ENCODE data around the gene ITGA8.
"Not testable (repeated sequence)": the region's sequence is repeated elsewhere in the genome, so short reads cannot be mapped to it uniquely, and the experiment has no call there.

Gene ITGA8

GRCh38 chr10:15681076-15681475 lies 38.6 kb downstream of the ITGA8 start:
- DNase-seq (ENCODE audit: low read depth in 2 of 2), result no peak

DNA sequence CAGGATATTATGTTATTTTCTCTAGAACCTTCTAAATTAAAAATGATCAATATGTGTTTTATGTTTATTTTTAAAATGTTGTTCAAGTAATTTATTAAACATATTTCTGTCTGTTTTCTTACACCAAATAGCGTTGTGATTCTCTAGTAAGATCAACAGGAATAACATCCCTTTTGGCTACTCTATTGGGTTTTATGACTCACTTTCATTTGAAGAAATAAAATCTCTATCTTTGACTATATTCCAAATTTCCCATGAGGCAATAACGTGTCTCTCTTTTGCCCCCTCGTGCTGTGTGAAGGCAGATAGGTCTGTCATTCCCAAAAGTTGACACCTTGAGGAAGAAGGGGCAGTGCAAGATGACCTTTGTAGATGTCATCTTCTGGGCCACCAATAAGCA lies 40.9 kb downstream of the ITGA8 start:
- DNase-seq (ENCODE audit: low read depth in 2 of 2), result no peak

DNA sequence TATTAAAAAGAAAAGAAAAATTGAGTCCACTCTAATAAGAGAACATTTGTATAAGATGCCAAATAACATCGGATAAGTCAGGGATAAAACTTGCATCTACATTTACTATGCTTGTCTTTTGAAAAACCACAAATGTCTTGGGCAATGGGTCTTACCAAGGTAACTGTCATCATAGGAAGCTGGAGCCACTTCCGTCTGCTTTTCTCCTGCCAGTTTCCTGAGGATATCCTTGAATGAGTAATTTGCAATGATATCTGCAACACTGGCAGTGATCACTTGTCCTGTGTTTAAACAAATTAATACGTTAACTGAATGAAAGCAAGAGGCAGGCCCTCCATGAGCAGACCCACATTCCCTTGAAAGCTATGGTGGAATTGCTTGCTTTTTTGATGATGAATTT lies 47.3 kb downstream of the ITGA8 start:
- DNase-seq (ENCODE audit: low read depth in 2 of 2), result no peak

- no peak for DNase-seq (ENCODE audit: low read depth in 2 of 2)
These were observed 48.8 kb downstream of the ITGA8 start for GRCh38 chr10:15670880-15671279.

DNA sequence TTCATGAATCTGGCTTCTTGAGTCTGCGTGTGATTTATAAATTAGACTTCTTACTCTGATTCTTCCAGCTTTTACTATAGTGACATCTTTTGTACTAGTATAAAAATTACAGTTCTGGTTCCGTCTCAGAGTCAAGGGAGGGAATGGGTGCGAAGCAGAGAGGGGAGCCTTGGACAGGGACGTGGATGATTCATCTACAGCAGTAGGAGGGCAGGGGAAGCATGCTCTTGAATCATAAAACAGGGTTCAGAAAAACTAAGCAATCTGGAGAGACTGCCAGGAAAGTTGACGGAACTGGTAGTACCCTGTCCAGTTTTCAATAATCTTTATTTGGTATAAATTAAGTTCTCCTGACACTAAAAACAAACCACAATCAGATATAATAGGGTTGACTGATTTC lies 58.1 kb downstream of the ITGA8 start:
- no peak for DNase-seq (ENCODE audit: low read depth in 2 of 2)

DNA sequence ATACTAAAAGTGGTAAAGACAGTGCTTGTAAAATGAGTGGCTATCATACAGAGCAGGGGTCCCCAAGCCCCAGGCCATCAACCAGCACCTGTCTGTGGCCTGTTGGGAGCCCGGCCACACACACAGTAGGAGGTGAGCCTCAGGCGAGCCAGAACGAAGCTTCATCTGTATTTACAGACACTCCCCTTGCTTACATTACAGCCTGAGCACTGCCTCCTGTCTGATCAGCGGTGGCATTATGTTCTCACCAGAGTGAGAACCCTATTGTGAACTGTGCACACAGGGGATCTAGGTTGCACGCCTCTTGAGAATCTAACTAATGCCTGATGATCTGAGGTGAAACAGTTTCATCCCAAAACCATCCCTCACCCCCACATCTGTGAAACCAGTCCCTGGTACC lies 58.7 kb downstream of the ITGA8 start:
- no peak for DNase-seq (ENCODE audit: low read depth in 2 of 2)

- no peak for DNase-seq (ENCODE audit: low read depth in 2 of 2)
These were observed 61.5 kb downstream of the ITGA8 start for GRCh38 chr10:15658069-15658702.

GRCh38 chr10:15652757-15653156 lies 67.0 kb downstream of the ITGA8 start:
- DNase-seq (ENCODE audit: low read depth in 2 of 2), result no peak

DNA sequence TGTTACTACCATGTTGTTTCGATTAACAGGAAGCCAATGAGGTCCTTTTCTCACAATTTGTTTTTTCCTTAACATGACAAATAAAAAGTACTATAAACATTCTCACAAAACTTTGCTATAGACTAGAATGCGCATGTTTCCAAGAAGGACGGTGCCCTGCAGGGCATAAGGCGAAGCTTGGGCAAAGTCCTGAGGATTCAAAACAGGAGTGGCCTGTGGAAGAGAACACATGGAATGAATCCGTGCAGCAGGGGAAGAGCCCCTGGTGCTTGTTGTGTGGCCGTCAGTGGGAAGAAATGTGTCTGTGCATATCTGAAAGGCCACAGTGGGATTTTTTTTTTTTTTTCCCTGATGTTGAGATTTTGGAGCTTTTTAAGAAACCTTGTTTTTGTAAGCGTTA lies 67.6 kb downstream of the ITGA8 start:
- DNase-seq (ENCODE audit: low read depth in 2 of 2), result no peak

DNA sequence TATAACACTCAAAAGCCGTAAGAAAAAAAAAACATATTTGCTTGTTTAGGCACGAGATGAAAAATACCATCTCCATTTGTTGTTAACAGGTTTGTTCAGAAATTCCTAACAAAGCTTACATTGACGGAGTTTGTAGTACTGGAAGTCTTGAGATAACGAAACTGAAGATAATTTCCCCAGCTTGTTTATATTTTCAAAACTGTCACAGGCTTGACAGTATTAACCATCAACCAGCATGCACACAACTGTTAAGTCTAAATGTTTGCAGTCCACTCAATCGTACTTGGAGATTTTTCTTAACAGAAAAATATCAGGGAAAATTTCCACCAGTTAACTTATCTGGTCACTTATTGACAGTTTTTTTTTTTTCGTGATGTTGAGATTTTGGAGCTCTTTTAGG lies 68.5 kb downstream of the ITGA8 start:
- no peak for DNase-seq (ENCODE audit: low read depth in 2 of 2)

DNA sequence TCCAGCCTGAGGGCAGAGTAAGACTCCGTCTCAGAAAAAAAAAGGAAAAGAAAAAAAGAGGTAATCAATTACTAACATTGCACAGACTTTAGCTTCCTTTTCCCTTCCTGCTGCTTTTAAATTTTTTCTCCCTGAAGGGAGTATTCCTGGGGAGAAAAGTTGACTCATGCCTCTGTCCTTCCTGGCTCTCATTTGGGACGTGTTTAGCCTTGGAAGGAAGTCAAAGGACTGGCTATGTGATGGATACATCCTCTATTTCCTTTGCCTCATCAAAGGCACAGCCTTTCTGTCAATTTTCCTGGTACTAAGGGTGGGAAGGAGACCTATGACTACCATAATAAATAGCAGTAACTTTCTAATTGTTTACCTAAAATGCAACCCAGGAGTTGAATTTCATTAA lies 77.6 kb downstream of the ITGA8 start:
- no peak for DNase-seq (ENCODE audit: low read depth in 2 of 2)

DNA sequence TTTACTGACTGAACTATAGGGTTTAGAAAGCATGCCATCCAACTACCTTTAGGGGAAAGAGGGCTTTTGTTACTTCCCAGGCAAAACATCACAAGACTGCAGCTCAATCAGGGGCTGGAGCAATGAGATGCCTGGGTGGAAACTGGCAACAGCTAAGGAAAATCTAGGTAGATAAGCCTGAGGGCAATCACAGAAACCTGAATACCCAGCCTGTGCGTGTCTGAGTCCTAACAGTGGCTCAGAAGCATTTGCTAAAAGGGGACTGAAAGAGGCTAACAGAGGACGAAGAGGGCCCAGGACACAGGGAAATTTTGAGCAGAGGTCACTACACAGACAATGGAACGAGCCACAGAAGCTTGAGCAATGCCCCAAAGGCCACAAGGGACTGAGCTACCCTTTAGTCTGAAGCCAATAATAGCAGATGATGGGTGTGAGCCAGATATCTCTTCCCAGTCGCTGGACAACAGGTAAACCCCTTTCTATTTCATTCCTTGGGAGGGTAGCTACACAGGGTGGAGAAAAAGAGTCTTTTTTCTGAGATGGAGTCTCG lies 79.1 kb downstream of the ITGA8 start:
- DNase-seq (ENCODE audit: low read depth in 2 of 2), result no peak

DNA sequence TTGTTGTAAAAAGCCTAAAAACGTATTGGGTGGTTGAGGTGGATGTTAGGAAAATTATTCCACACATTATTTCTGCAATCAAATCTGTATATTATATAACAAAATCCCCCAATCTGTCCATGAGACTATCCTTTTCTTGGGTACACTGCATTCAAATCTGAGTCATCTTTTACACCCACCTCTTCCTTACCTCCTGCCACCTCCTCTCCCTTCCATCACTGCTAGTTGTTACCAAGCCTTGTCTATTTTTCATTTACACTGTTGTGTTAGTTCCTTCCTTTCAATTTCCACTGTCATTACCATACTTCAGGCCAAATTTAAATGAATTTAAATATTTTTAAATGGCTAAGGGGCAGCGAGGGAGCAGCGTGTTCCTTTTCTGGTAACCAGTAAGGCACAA lies 83.3 kb downstream of the ITGA8 start:
- DNase-seq (ENCODE audit: low read depth in 2 of 2), result no peak

DNA sequence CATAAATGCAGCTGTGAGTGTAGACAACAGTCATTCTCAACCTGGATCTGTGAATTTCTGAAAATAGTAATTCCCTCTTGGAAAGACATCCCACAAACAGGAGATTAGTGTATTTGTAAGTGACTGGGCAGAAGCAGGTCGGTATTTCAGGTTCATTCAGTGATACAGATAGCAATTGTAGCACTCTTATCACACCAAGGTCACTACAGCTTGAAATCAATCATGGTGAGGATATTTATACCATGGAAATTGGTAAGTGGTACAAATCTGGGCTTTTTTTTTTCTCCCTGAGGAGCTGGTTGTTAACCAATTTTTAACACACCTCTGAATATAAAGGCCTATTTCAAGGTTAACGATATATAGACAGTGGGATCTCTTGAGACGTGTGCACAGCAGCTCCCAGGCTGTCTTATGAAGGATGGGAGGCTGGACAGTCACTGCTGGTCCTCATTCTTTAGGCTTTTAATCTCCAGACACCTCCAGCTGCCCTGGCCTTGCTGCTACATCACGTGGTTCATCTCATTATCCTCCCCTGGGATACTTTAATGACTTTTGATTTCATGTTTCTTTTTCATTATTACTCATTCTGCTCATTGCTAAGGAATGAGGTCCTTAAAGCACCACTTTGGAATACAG lies 87.1 kb downstream of the ITGA8 start:
- no peak for DNase-seq (ENCODE audit: low read depth in 2 of 2)

DNA sequence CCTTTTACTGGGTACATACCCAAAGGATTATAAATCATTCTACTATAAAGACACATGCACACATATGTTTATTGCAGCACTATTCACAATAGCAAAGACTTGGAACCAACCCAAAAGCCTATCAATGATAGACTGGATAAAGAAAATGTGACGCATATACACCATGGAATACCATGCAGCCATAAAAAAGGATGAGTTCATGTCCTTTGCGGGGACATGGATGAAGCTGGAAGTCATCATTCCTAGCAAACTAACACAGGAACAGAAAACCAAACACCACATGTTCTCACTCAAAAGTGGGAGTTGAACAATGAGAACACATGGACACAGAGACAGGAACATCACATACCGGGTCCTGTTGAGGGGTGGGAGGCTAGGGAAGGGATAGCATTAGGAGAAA lies 88.5 kb downstream of the ITGA8 start:
- not testable (repeated sequence) for DNase-seq (ENCODE audit: low read depth in 2 of 2)

DNA sequence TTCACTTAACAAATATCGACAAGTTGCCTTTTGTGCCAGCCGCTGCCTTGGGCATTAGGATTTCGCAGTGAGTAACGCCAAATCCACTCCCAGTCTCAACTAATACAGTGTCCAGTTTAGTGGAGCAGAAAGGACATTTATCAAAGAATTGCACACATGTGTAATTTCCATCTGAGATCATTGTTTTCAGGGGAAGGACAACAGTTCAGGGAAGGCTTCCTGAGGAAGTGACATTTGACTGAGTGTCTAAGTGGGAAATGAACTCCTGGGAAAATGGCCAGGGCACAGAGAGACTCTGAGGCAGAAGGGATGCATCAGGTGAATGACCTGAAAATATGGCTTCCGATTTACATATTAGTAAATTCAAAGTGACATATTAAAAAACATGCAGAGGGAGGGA lies 89.4 kb downstream of the ITGA8 start:
- no peak for DNase-seq (ENCODE audit: low read depth in 2 of 2)

- DNase-seq (ENCODE audit: low read depth in 2 of 2), result no peak
These were observed 92.0 kb downstream of the ITGA8 start for GRCh38 chr10:15627617-15628196.

DNA sequence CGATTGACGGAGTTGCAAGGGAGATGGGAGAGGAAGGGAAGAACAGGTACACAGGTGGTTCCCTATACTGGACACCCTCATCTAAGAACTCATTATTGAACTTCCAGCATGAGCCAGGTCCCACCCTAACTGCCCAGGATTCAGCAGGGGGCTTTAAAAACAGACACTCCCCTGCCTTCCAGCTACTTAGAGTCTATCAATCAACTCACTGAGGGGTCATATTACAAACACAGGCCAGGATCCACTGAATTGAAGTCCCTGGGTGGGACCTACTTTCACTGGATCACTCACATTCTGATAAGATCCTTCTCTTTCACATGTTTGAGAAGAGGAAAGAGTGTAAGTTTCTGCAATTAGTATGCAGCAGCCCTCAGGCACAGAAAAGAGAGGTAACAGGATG lies 92.8 kb downstream of the ITGA8 start:
- no peak for DNase-seq (ENCODE audit: low read depth in 2 of 2)

DNA sequence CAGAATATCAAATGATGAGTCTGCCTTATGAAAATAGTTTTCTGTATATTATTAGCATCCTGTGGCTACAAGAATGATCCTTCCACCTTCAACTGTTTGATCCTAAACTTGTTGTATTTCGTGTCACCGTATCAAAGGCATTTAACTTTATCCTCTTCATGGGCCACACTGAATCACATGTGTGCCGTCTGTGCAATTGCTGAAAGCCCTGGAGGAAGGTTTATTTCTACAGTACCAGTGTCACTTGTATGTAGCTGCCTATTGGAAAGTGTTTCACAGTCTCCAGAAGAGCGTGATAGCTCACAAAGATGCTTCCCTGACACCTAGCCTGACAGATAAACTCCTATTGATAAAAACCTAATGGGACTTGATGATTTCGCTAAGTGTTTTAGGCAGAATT lies 94.5 kb downstream of the ITGA8 start:
- DNase-seq (ENCODE audit: low read depth in 2 of 2), result no peak

DNA sequence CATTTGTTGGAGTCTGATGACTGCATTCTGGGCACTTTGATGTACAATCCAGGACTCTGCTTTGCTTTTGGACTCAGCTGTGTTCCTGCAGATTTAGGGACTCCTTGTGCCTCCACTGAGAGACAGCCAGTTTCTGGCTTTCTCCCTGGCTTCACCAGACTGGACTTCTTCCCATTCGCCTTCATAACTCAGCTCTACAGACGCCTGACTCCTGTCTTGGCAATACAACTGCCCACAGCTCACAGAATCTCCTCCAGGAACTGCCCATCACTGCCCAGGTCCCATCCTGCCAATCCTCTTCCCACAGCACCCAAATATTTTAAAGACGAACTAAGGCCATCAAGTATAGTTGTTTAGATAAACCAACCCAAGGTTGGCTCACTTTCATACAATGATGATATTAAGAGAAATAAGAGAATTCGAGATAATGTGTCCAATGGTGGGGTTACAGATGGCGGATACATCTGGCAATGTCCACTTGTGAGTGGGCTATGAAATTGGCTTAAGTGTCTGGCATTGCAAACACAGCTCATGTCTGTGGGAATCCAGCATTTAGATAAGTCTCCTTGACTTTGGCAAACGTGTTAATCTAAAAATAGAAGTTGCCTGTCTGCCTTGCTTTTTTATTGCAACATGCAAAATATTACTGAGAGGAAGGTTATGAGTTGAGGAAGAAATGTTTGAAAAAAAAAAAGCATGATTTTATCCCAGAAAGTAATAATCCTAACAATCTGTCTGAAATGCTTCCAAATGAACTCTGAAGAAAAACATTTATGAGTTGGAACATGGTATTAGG lies 95.1 kb downstream of the ITGA8 start:
- DNase-seq (ENCODE audit: low read depth in 2 of 2), result no peak

DNA sequence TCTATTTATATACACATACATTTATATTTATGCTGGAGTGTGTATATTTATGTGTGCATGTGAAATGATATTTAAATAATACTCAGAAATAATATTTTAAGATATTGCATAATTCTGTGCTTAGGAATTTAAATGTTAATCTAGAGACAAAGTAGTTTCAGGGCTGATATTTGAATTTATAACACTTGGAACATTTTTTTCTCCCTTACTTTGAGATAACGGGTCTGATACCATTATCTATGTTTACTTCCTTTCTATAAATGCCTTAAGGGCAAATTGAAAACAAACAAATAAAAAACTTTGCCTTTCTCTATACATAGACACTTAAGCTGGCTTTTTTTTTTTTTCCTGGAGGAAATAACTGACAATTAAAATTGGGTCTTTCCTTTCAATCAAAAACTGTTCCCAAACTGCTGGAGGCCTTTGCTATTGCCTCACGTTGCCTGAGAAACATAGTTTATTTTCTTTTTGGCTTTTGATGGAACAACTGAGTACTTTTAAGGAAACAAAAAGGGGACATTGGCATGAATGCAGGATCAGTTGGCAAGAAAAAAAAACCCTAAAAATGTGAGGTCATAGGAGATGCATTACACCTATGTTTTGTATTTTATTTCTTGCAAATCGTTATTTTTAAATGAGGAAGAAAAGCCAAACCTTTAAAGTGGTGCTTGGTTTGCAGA lies 98.7 kb downstream of the ITGA8 start:
- no peak for DNase-seq (ENCODE audit: low read depth in 2 of 2)

DNA sequence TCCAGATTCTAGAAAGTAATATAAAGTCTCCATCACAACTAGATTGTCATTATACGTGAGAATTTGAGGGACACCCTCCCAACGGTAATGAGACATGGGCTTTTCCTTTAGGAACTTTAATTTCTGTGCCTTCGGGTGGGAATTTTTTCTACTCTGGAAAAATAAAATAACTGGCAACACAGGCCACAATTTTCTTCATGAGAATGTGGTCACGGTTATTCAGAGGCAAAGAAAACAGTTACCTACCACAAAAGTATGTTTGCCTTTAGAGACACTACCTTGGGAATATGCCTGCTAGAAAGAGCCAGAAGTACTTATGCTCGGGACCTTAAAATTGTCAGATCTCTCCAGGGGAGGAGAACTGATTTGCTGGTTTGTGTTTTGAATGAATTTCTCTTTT lies 99.4 kb downstream of the ITGA8 start:
- no peak for DNase-seq (ENCODE audit: low read depth in 2 of 2)
